ENCODE data around the gene LRRC59. TPM values are rescaled to one million over a fixed set of nuclear protein-coding genes. Genes with fewer than 3 reads are reported as not detected.

LRRC59 gene
- total and polyA plus RNA-seq, 2 experiments from 2014 or later = 46.4 to 124 TPM

- Mint-ChIP-seq H3K4me1 (no peaks in the 10 kb centered on the region; the same call in 2 of the 3 replicates), H3K4me3 (no peak overlapping the region), H3K27ac (no peak overlapping the region), H3K36me3 (ENCODE audit: low read depth) (no peaks in the 10 kb centered on the region), H3K9me3 (no peaks in the 10 kb centered on the region; the same call in 2 of the 3 replicates), H3K27me3 (ENCODE audit: insufficient read depth, low read depth, poor library complexity) (no peaks in the 10 kb centered on the region)
- Histone ChIP-seq H3K4me3 (no peak overlapping the region), H3K27ac (ENCODE audit: low read depth) (no peak overlapping the region), H3K79me2 (replicated peaks; ENCODE audit: insufficient read depth) (no peaks in the 10 kb centered on the region), H4K20me1 (replicated peaks; ENCODE audit: insufficient read depth) (no peaks in the 10 kb centered on the region), H3F3A (replicated peaks; ENCODE audit: low read depth) (no peaks in the 10 kb centered on the region), H3K9me2 (ENCODE audit: insufficient read depth) (no peaks in the 10 kb centered on the region), H3K27me3 (ENCODE audit: insufficient read depth) (no peaks in the 10 kb centered on the region), H2AFZ (no peak overlapping the region), H3K4me2 (no peak overlapping the region), H3K36me3 (ENCODE audit: insufficient read depth) (no peaks in the 10 kb centered on the region), H3K4me1 (ENCODE audit: insufficient read depth) (no peaks in the 10 kb centered on the region)
- no peak for TF ChIP-seq POLR2AphosphoS5 (IDR thresholded peaks at IDR 0.05; ENCODE audit: low read depth)
- no peak for TF ChIP-seq NANOG (IDR thresholded peaks at IDR 0.05; ENCODE audit: borderline replicate concordance)
- TF ChIP-seq JUNB (IDR thresholded peaks at IDR 0.05; ENCODE audit: unreplicated experiment) = no peak
- no peak for TF ChIP-seq ETS1 (IDR thresholded peaks at IDR 0.05)
- TF ChIP-seq, protein P1, sequence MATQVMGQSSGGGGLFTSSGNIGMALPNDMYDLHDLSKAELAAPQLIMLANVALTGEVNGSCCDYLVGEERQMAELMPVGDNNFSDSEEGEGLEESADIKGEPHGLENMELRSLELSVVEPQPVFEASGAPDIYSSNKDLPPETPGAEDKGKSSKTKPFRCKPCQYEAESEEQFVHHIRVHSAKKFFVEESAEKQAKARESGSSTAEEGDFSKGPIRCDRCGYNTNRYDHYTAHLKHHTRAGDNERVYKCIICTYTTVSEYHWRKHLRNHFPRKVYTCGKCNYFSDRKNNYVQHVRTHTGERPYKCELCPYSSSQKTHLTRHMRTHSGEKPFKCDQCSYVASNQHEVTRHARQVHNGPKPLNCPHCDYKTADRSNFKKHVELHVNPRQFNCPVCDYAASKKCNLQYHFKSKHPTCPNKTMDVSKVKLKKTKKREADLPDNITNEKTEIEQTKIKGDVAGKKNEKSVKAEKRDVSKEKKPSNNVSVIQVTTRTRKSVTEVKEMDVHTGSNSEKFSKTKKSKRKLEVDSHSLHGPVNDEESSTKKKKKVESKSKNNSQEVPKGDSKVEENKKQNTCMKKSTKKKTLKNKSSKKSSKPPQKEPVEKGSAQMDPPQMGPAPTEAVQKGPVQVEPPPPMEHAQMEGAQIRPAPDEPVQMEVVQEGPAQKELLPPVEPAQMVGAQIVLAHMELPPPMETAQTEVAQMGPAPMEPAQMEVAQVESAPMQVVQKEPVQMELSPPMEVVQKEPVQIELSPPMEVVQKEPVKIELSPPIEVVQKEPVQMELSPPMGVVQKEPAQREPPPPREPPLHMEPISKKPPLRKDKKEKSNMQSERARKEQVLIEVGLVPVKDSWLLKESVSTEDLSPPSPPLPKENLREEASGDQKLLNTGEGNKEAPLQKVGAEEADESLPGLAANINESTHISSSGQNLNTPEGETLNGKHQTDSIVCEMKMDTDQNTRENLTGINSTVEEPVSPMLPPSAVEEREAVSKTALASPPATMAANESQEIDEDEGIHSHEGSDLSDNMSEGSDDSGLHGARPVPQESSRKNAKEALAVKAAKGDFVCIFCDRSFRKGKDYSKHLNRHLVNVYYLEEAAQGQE (IDR thresholded peaks at IDR 0.05; ENCODE audit: unreplicated experiment) = no peak
- TF ChIP-seq, protein P2, sequence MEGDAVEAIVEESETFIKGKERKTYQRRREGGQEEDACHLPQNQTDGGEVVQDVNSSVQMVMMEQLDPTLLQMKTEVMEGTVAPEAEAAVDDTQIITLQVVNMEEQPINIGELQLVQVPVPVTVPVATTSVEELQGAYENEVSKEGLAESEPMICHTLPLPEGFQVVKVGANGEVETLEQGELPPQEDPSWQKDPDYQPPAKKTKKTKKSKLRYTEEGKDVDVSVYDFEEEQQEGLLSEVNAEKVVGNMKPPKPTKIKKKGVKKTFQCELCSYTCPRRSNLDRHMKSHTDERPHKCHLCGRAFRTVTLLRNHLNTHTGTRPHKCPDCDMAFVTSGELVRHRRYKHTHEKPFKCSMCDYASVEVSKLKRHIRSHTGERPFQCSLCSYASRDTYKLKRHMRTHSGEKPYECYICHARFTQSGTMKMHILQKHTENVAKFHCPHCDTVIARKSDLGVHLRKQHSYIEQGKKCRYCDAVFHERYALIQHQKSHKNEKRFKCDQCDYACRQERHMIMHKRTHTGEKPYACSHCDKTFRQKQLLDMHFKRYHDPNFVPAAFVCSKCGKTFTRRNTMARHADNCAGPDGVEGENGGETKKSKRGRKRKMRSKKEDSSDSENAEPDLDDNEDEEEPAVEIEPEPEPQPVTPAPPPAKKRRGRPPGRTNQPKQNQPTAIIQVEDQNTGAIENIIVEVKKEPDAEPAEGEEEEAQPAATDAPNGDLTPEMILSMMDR (conservative IDR thresholded peaks at IDR 0.05; ENCODE audit: low read depth in 2 of 2) = no peak
- no peak for TF ChIP-seq ZNF114 (CRISPR knock-in tag; IDR thresholded peaks at IDR 0.05)
- TF ChIP-seq EZH2phosphoT487 (IDR thresholded peaks at IDR 0.05; ENCODE audit: unreplicated experiment) = no peak
- no peak for DNase-seq (ENCODE audit: low spot score)
- no peak for ATAC-seq
Observed at GRCh38 chr17:50412188-50412732, 14.9 kb upstream of the LRRC59 start.

GRCh38 chr17:50407921-50408320 lies 10.6 kb upstream of the LRRC59 start:
- no peaks in the 10 kb centered on the region for H3K9me3 Mint-ChIP-seq
- no peaks in the 10 kb centered on the region for H3K36me3 Mint-ChIP-seq (ENCODE audit: low read depth)
- Histone ChIP-seq H3K4me2 (no peak overlapping the region), H4K20me1 (replicated peaks; ENCODE audit: insufficient read depth) (no peaks in the 10 kb centered on the region), H2AFZ (no peak overlapping the region), H3K79me2 (replicated peaks; ENCODE audit: insufficient read depth) (no peaks in the 10 kb centered on the region), H3K27ac (ENCODE audit: low read depth) (no peak overlapping the region), H3K4me1 (ENCODE audit: insufficient read depth) (peaks cover 5% of the 10 kb centered on the region; the same call in 1 of the 2 replicates), H3K27me3 (ENCODE audit: insufficient read depth) (no peaks in the 10 kb centered on the region), H3K4me3 (no peak overlapping the region), H3K9me2 (ENCODE audit: insufficient read depth) (no peaks in the 10 kb centered on the region), H3K36me3 (ENCODE audit: insufficient read depth) (no peaks in the 10 kb centered on the region), H3F3A (replicated peaks; ENCODE audit: low read depth) (no peaks in the 10 kb centered on the region)
- no peak overlapping the region for H3K4me3 Mint-ChIP-seq
- DNase-seq (ENCODE audit: low spot score) (no peak), ATAC-seq (no peak)
- peaks cover 6% of the 10 kb centered on the region; the same call in 2 of the 3 replicates for H3K4me1 Mint-ChIP-seq
- H3K27me3 Mint-ChIP-seq (ENCODE audit: insufficient read depth, low read depth, poor library complexity) = peaks cover 3% of the 10 kb centered on the region
- H3K27ac Mint-ChIP-seq = no peak overlapping the region
- no peak for TF ChIP-seq EZH2 (IDR thresholded peaks at IDR 0.05; ENCODE audit: low read depth, unreplicated experiment)
- TF ChIP-seq, protein P1 (IDR thresholded peaks at IDR 0.05; ENCODE audit: unreplicated experiment) = no peak
- no peak for TF ChIP-seq ETS1 (IDR thresholded peaks at IDR 0.05)
- no peak for TF ChIP-seq EZH2phosphoT487 (IDR thresholded peaks at IDR 0.05; ENCODE audit: unreplicated experiment)
- no peak for TF ChIP-seq ZNF114 (CRISPR knock-in tag; IDR thresholded peaks at IDR 0.05)
